GM10266 (cell line): ENCODE results near the gene TRMT11.

ENCODE experiments used
- DNase-seq: peaks from one replicate; pipeline ENCODE4 v3.0.0; 2012; ENCODE audit errors: extremely low spot score
- CTCF ChIP-seq: IDR thresholded peaks from 2 replicates; pipeline ENCODE4 v1.5.1; 2012; ENCODE audit warnings: mild to moderate bottlenecking, low read depth; ENCODE audit not compliant: control insufficient read depth, insufficient read depth; ENCODE audit errors: missing control alignments

Gene TRMT11

GRCh38 chr6:125984311-125984710 lies 2.0 kb upstream of the TRMT11 start:
- no peak for TF ChIP-seq CTCF
- no peak for DNase-seq

- no peak for TF ChIP-seq CTCF
- no peak for DNase-seq
Measured at GRCh38 chr6:125985522-125985921, 818 bp upstream of the TRMT11 start.

GRCh38 chr6:125985979-125986300 lies 400 bp upstream of the TRMT11 start:
- no peak for TF ChIP-seq CTCF

GRCh38 chr6:125987026-125987617 lies 782 bp downstream of the TRMT11 start:
- no peak for DNase-seq
- no peak for TF ChIP-seq CTCF

More at GRCh38 chr6:125985979-125986300, 400 bp upstream of the TRMT11 start:
- no peak for DNase-seq

GRCh38 chr6:125988280-125988679 lies 1.9 kb downstream of the TRMT11 start:
- no peak for DNase-seq

GRCh38 chr6:125989631-125990030 lies 3.3 kb downstream of the TRMT11 start:
- DNase-seq = no peak
- no peak for TF ChIP-seq CTCF

More at GRCh38 chr6:125988280-125988679, 1.9 kb downstream of the TRMT11 start:
- no peak for TF ChIP-seq CTCF

GRCh38 chr6:125991653-125992052 lies 5.3 kb downstream of the TRMT11 start:
- DNase-seq = no peak
- TF ChIP-seq CTCF = no peak
